Suppressor macrophage treated with lipopolysaccharide for 1 hour (primary cell): ENCODE data around the gene RFESD.

Source experiments
- DNase-seq, 3 donors: peaks; one replicate each; pipeline ENCODE4 v3.0.0-alpha.2; 2020 to 2022

The RFESD gene

GRCh38 chr5:95646569-95647431 is at the start of gene RFESD:
RFESD (plus strand) TSS chr5:95646777; CDS start chr5:95652272, 5,495 bp downstream.
- DNase-seq, result peak; percentile 100

GRCh38 chr5:95599252-95599651 is 47.3 kb upstream of the RFESD start:
- DNase-seq, result no peak

DNA sequence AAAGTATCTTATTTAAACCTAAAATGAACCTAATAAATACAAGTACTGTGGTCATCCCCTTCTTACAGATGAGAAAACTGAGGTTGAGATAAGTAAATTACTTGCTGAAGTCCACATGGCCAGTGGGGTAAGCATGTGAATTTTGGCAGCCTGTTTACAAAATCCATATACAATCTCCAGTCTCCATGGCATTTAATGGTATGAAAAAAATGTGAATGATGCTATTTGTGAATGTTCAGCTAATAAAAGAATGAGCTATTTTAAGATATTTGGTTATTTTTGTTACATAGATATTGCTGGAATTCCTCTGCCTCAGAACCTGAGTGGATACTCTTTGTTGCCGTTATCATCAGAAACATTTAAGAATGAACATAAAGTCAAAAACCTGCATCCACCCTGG is 46.0 kb upstream of the RFESD start:
- DNase-seq, result no peak

- no peak for DNase-seq
These were observed 40.8 kb upstream of the RFESD start for GRCh38 chr5:95605786-95606185.

DNA sequence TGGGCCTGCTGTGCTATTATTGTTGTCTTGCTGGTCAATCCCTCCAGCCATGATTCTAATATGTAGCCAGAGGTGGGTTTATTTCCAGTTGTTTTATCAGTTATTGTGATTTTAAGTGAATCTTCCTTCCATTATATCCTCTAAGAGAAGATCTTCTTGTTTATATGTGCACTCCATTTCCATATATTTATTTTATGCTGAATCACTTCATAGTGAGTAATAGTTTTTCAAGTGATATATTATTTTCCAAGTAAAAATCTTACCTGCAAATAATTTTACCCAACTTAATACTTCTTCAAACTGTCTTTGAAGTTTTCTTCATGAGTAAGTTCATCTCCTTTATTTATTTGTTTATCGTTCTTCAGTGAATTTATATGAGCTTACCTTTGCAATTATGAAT is 40.2 kb upstream of the RFESD start:
- no peak for DNase-seq

DNA sequence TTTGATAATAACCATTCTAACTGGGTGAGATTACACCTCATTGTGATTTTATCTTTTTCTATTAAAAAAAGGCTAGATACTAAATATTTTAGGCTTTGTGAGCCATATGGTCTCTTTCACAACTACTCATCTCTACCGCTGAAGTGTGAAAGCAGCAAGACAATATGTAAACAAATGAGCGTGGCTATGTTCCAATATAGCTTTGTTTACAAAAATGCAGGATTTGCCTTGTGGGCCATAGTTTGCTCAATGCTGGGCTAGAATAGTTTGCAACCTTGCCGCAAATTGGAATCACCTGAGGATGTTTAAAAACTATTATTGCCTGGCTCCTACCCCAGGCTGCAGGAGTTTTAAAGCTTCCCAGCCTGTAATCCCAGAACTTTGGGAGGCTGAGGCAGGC is 36.9 kb upstream of the RFESD start:
- no peak for DNase-seq

DNA sequence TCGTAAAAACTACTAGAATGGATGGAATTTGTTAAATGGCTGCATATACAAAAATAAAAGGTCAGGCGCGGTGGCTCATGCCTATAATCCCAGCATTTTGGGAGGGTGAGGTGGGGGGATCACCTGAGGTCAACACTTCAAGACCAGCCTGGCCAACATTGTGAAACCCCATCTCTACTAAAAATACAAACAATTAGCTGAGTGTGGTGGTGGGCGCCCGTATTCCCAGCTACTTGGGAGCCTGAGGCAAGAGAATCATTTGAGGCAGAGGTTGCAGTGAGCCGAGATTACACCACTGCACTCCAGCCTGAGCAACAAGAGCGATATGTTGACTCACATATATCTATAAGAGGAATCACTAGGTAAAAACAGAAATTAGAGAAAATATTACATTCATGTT is 36.0 kb upstream of the RFESD start:
- no peak for DNase-seq

GRCh38 chr5:95611396-95611795 is 35.2 kb upstream of the RFESD start:
- no peak for DNase-seq

GRCh38 chr5:95613514-95613913 is 33.1 kb upstream of the RFESD start:
- no peak for DNase-seq

GRCh38 chr5:95615164-95615467 is 31.5 kb upstream of the RFESD start:
- DNase-seq, result no peak

GRCh38 chr5:95617057-95617456 is 29.5 kb upstream of the RFESD start:
- no peak for DNase-seq

DNA sequence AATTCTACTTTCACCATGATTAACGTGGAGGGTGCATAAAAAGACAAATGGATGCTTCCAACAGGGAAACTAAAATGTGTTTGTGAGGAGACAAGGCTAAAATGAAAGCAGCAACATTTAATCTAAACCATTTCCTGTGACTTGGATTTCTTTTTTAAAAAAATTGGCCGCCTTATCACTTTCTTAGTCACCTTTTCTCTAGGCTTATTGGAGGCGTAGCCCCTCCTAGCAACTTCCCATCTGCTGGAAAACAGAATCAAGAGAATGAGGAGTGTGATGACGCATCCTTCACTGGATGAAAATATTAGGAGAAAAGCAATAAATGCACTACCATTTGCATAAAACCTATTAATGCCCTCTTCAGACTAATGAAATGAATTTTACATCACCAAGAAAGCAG is 27.5 kb upstream of the RFESD start:
- no peak for DNase-seq

DNA sequence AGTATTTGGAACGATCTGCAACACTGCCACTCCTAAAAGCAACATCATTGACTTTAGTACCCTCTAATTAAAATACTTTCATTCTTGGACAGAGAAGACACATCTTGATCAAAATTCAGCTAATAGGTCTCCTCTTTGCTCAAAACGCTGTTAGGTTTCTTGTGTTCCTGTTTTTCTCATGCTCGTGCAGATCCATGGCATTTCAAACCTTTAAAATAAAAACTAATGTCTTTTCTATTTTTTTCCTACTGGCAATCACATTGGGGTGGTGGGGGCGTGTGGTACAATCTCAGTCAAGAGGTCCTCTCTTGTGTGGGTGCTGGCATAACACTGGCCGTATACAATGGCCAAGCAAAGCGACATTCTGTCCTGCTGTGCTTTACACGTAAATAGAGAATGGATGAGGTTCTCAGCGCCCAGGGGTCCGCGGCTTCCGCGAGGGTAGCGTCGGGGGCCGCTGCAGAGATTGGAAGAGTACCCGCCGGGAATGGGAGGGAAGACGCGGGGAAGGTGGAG is 27.0 kb upstream of the RFESD start:
- DNase-seq, result peak in 1 of 3 donors; percentile 15

- DNase-seq, result peak; percentile 71 to 88 (median 74)
These were observed 26.3 kb upstream of the RFESD start, which contains the start of gene GPR150 for GRCh38 chr5:95620030-95620869. GPR150 (plus strand) TSS chr5:95620087; CDS start chr5:95620276, 189 bp downstream.

DNA sequence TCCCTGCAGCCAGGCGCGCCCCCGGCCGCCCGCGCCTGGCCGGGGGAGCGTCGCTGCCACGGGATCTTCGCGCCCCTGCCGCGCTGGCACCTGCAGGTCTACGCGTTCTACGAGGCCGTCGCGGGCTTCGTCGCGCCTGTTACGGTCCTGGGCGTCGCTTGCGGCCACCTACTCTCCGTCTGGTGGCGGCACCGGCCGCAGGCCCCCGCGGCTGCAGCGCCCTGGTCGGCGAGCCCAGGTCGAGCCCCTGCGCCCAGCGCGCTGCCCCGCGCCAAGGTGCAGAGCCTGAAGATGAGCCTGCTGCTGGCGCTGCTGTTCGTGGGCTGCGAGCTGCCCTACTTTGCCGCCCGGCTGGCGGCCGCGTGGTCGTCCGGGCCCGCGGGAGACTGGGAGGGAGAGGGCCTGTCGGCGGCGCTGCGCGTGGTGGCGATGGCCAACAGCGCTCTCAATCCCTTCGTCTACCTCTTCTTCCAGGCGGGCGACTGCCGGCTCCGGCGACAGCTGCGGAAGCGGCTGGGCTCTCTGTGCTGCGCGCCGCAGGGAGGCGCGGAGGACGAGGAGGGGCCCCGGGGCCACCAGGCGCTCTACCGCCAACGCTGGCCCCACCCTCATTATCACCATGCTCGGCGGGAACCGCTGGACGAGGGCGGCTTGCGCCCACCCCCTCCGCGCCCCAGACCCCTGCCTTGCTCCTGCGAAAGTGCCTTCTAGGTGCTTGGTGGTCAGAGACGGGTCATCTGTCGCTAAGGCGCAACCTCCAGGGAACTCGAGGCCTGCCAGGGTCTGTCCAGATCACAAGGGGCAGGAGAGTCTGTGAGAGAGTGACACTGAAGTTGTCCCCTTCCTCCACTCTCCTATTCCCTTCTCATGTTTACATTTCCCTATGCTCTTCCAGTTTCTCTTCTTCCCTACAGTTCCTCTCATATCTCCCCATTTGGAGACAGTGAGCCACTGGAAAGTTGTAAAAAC is 25.4 kb upstream of the RFESD start:
- peak; percentile 32 to 59 (median 35) for DNase-seq

GRCh38 chr5:95621839-95622629 is 24.5 kb upstream of the RFESD start:
- DNase-seq, result no peak

GRCh38 chr5:95623706-95624105 is 22.9 kb upstream of the RFESD start:
- DNase-seq, result no peak

DNA sequence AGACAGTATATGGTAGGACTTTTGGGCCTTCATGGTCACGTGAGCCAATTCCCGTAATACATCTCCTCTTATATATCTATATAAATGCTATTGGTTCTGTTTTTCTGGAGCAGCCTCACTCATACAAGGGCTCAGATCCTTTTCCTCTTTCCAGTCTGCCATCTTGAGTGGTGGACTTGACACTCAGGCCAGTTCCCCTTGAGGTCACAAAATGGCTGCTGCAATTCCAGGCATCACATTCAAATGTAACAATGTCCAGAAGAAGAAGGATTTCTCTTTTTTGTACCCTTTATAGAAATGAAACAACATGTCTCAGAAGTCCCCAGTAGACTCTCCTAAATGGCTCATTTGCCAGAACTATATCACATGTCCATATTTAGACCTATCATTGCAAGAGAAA is 22.2 kb upstream of the RFESD start:
- no peak for DNase-seq

DNA sequence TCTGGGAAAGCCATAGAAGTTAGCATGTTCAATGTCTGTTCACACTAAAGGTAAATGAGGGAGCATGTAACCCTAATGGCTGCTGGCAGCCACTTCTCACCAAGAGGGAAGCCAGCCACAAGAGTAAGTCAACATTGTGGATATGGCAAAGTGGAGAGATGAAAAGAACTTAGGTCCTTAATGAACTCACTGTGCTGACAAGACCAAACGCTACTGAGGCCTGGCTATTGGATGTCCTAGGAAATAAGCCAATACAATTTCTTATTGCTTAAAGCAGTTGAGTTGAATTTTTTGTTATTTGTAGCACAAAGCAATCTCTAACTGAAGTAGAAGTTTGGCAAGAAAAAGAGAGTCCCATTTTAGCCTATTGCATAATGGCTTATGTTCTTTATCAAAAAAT is 19.9 kb upstream of the RFESD start:
- no peak for DNase-seq

DNA sequence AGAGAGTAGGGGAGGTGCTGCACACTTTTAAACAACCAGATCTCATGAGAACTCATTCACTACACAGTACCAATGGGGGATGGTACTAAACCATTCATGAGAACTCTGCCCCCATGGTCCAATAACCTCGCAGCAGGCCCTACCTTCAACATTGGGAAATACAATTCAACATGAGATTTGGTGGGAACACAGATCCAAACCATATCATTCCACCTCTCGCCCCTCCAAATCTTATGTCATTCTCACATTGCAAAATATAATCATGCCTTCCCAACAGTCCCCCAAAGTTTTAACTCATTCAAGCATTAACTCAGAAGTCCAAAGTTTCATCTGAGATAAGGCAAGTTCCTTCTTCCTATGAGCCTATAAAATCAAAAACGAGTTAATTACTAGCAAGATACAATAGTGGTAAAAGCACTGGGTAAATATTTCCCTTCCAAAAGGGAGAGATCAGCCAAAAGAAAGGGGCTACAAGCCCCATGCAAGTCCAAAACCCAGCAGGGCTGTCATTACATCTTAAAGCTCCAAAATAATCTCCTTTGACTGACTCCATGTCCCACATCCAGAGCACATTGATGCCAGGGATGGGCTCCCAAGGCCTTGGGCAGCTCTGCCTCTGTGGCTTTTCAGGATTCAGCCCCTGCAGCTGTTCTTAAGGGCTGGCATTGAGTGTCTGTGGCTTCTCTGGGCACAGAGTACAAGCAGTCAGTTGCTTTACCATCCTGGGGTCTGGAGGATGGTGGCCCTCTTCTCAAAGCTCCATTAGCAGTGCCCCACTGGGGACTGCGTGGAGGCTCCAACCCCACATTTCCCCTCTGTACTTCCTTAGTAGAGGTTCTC is 18.4 kb upstream of the RFESD start:
- no peak for DNase-seq

DNA sequence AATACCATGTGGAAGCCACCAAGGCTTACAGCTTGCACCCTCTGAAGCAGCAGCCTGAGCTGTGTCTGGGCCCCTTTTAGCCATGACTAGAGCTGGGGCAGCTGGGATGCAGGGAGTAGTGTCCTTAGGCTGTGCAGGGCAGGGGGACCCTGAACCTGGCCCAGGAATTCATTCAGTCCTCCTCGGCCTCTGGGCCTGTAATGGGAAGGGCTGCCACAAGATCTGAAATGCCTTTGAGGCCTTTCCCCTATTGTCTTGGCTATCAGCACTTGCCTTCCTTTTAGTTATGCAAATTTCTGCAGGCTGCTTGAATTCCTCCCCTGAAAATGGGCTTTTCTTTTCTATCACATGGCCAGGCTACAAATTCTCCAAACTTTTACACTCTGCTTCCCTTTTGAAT is 17.6 kb upstream of the RFESD start:
- DNase-seq, result peak in 2 of 3 donors; percentile 22 to 51
